Measurements from ENCODE around the gene PKP2. TPM values are rescaled to one million over a fixed set of nuclear protein-coding genes. Genes with fewer than 3 reads are reported as not detected.

PKP2 gene
- 0.35 and 2.3 TPM in 2 replicates for total RNA-seq (ENCODE audit: low replicate concordance)

DNA sequence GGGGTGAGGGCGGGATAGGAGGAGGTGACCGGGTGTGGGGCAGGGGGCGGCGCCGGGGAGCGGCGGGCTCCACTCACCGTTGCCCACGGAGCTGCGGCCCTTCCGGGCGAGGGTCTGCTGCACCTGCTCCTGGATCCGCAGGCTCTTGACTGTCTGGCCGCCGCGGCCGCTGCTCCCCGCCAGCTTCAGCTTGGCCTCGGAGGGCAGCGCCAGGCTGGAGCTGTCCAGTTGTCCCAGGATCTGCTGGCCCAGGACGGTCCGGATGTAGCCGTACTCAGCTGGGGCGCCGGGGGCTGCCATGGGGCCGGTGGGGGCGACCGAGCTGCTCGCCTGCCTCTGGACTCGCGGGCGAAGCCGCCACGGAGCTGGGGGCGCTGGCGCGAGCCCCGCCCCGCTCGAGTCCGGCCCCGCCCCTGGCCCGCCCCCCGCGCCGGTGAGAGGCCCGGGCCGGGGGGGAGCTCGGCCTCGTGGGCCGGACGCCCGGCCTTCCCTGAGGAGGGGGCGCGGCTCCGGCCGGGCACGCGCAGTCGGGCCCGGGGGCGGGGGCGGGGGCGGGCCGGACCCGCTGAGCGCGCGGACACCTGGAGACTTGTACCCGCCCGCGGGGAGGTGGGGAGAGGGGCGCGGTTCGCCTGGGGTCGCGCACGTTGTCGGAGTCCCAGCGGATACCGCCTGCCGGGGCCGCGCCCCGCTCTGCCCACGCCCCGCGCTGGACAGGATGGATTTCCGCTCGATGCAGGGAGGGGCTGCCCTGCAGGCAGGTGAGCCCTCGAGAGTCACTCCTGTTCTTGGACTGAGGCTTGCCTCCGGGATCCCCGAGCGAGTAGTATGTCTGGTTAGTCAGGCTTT lies at the start of gene PKP2:
TSS of gene PKP2 (minus strand) at position 346 of the 849 bp plus-strand sequence. CDS start at position 300, 46 bp downstream.

DNA sequence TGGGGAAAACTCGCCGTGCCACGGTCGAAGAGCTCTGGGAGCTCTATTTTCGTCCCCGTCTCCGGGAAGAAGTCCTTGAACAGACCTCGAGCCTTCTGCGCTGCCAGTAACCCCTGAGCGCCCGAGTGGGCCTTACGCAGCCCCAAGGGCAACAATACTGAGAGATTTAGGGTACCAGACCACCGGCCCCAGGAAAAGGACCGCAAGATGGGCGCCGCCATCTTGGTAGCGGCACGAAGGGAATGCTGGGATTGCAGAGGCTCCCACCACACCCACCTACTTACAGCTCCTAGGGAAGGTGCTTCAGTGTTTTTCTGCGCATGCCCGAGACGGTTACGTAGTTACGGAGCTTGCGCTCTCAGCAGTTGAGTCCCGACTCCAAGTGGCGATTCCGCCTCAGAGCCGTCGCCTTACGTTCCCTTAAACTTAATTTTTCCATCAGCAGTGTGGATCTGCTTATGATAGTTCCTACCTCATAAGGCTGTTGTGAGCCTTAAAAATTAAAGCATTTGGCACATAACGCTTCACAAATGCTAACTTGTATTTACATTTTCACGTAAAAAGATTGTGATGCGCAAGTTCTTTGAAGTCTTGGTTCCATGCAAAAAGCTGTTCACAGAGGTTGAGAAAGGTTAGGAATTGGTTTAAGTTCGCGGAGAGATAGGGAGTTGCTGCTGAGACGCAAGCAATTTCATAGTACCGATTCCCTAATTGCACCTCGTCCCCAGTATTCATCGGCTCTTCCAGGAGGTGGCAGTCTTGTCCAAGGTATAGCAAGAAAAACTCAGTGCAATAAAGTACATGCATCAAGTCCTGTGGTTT lies 140.7 kb downstream of the PKP2 start, which contains the start of gene YARS2:
TSS of gene YARS2 (minus strand) at position 244 of the 822 bp plus-strand sequence. CDS start at position 221, 23 bp downstream.

Other genes with a start within 250 kb of the PKP2 start
- 54.1 and 66.9 TPM in 2 replicates for gene DNM1L, start 217.5 kb downstream of the PKP2 start, total RNA-seq (ENCODE audit: low replicate concordance)
- 11.1 and 26.2 TPM in 2 replicates for gene YARS2, start 140.9 kb downstream of the PKP2 start, total RNA-seq (ENCODE audit: low replicate concordance)